ENCODE measurements around the gene SHROOM2. TPM values are rescaled to one million over a fixed set of nuclear protein-coding genes. Genes with fewer than 3 reads are reported as not detected.

SHROOM2 gene
- total and polyA plus RNA-seq, 9 of the 15 experiments (the other 6 are each of a cell fraction or from before 2014, with no cell fraction given), result not detected

DNA sequence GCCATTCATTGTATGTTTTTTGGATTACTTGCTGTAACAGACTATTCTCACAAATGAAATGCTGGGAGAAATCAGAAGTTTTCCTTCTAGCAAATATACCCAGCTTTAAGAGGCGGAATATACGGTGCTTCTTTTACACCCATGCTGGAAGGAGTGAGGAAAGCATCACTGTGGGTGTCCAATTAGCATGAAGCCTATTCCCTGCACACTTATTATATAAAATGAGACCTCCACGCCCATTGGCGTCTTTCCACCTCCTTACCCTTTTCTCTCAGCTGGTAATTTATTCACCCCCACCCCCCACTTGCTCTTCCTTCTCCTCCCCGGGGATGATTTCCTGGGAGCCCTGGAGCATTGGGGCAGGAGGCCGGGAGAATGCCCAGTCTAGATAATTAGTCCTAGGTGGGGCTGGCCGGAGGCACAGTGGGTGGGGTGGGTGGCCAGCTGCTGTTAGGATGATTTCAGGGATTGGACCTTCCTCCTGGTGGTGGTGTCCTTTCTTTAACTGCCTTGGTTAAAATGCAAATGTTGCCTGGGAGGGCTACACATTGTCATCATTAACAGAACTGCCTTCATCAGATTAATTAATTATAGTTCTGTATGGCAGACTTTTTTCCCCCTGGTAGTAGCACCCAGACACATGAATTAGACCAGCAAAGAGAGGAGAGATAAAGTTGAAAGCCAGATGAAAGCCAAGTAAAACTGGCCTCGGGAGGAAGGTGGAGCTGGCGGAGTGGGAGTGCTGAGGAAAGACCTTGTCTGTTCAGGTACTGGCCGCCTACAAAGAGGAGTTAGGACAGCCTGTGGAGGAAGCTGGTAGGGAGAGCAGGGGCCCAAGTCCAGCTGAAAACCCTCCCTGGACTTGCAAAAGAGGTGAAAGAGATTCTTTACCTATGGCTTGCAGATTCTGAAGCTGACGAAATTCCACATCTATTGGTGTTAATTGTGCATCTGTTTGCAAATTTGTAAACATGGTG is 11.4 kb downstream of the SHROOM2 start (continued):
- TF ChIP-seq ZNF586 (CRISPR knock-in tag; conservative IDR thresholded peaks at IDR 0.05) (no peak), SIN3B (IDR thresholded peaks at IDR 0.05; ENCODE audit: low read depth) (no peak), HNRNPH1 (optimal IDR thresholded peaks at IDR 0.05; ENCODE audit: low read depth, low read length) (no peak), RBBP5 (IDR thresholded peaks at IDR 0.05; ENCODE audit: borderline replicate concordance, insufficient read depth, low read length, poor library complexity, severe bottlenecking) (no peak), POU5F1 (IDR thresholded peaks at IDR 0.05; ENCODE audit: borderline replicate concordance, low read depth, low read length, partially characterized antibody) (no peak), ZNF695 (CRISPR knock-in tag; IDR thresholded peaks at IDR 0.05) (no peak), ZNF277 (CRISPR knock-in tag; IDR thresholded peaks at IDR 0.05; ENCODE audit: borderline replicate concordance) (no peak), KLF1 (tag; IDR thresholded peaks at IDR 0.05) (no peak)
- TF ChIP-seq, protein P1, sequence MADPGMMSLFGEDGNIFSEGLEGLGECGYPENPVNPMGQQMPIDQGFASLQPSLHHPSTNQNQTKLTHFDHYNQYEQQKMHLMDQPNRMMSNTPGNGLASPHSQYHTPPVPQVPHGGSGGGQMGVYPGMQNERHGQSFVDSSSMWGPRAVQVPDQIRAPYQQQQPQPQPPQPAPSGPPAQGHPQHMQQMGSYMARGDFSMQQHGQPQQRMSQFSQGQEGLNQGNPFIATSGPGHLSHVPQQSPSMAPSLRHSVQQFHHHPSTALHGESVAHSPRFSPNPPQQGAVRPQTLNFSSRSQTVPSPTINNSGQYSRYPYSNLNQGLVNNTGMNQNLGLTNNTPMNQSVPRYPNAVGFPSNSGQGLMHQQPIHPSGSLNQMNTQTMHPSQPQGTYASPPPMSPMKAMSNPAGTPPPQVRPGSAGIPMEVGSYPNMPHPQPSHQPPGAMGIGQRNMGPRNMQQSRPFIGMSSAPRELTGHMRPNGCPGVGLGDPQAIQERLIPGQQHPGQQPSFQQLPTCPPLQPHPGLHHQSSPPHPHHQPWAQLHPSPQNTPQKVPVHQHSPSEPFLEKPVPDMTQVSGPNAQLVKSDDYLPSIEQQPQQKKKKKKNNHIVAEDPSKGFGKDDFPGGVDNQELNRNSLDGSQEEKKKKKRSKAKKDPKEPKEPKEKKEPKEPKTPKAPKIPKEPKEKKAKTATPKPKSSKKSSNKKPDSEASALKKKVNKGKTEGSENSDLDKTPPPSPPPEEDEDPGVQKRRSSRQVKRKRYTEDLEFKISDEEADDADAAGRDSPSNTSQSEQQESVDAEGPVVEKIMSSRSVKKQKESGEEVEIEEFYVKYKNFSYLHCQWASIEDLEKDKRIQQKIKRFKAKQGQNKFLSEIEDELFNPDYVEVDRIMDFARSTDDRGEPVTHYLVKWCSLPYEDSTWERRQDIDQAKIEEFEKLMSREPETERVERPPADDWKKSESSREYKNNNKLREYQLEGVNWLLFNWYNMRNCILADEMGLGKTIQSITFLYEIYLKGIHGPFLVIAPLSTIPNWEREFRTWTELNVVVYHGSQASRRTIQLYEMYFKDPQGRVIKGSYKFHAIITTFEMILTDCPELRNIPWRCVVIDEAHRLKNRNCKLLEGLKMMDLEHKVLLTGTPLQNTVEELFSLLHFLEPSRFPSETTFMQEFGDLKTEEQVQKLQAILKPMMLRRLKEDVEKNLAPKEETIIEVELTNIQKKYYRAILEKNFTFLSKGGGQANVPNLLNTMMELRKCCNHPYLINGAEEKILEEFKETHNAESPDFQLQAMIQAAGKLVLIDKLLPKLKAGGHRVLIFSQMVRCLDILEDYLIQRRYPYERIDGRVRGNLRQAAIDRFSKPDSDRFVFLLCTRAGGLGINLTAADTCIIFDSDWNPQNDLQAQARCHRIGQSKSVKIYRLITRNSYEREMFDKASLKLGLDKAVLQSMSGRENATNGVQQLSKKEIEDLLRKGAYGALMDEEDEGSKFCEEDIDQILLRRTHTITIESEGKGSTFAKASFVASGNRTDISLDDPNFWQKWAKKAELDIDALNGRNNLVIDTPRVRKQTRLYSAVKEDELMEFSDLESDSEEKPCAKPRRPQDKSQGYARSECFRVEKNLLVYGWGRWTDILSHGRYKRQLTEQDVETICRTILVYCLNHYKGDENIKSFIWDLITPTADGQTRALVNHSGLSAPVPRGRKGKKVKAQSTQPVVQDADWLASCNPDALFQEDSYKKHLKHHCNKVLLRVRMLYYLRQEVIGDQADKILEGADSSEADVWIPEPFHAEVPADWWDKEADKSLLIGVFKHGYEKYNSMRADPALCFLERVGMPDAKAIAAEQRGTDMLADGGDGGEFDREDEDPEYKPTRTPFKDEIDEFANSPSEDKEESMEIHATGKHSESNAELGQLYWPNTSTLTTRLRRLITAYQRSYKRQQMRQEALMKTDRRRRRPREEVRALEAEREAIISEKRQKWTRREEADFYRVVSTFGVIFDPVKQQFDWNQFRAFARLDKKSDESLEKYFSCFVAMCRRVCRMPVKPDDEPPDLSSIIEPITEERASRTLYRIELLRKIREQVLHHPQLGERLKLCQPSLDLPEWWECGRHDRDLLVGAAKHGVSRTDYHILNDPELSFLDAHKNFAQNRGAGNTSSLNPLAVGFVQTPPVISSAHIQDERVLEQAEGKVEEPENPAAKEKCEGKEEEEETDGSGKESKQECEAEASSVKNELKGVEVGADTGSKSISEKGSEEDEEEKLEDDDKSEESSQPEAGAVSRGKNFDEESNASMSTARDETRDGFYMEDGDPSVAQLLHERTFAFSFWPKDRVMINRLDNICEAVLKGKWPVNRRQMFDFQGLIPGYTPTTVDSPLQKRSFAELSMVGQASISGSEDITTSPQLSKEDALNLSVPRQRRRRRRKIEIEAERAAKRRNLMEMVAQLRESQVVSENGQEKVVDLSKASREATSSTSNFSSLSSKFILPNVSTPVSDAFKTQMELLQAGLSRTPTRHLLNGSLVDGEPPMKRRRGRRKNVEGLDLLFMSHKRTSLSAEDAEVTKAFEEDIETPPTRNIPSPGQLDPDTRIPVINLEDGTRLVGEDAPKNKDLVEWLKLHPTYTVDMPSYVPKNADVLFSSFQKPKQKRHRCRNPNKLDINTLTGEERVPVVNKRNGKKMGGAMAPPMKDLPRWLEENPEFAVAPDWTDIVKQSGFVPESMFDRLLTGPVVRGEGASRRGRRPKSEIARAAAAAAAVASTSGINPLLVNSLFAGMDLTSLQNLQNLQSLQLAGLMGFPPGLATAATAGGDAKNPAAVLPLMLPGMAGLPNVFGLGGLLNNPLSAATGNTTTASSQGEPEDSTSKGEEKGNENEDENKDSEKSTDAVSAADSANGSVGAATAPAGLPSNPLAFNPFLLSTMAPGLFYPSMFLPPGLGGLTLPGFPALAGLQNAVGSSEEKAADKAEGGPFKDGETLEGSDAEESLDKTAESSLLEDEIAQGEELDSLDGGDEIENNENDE (IDR thresholded peaks at IDR 0.05; ENCODE audit: low read depth, low read length), result no peak
